Lower lobe of right lung (tissue), 2 donors: Measurements from ENCODE around the gene TANC1. TPM values are rescaled to one million over a fixed set of nuclear protein-coding genes. Genes with fewer than 3 reads are reported as not detected.
A peak's percentile ranks its signal among the peaks of the same experiment; 100 is the strongest.

Experiments
- ATAC-seq, 2 donors: fragments of 200-7000 bp; cut with Tn5 transposase; one replicate each; pipeline ENCODE4 v1.9.1; 2020 to 2022; ENCODE audit warnings: mild to moderate bottlenecking in 2 of 2, moderate library complexity in 2 of 2
- DNase-seq: peaks from one replicate; pipeline ENCODE4 v3.0.0-alpha.2; 2020
- H3K27ac ChIP-seq: fragments of 200-600 bp; one replicate; pipeline ENCODE4 v1.8.0; 2022
- H3K27me3 ChIP-seq: fragments of 200-600 bp; one replicate; pipeline ENCODE4 v1.8.0; 2022; ENCODE audit warnings: low read depth
- H3K36me3 ChIP-seq: fragments of 200-600 bp; one replicate; pipeline ENCODE4 v1.8.0; 2022; ENCODE audit warnings: mild to moderate bottlenecking
- H3K4me1 ChIP-seq: fragments of 200-600 bp; one replicate; pipeline ENCODE4 v1.8.0; 2022
- H3K4me3 ChIP-seq: fragments of 200-600 bp; one replicate; pipeline ENCODE4 v1.8.0; 2022; ENCODE audit warnings: mild to moderate bottlenecking
- H3K9me3 ChIP-seq: fragments of 200-600 bp; one replicate; pipeline ENCODE4 v1.8.0; 2022
- intact Hi-C: fragments of 100-400 bp; cut with DNase I; formaldehyde crosslinking; loops from one replicate; pipeline ENCODE4 v1.11.0; 2022
- total RNA-seq: library from RNA; stranded (reverse); fragmentation: NEBNext Ultra II Directional; extraction: Animal tissue kit (Norgen Biotek cat#: 25700); gene quantifications from one replicate; pipeline ENCODE4 v1.2.1, GENCODE V29; 2021
- TF ChIP-seq, protein P1 (sequence below): fragments of 200-600 bp; IDR thresholded peaks from one replicate; pipeline ENCODE4 v1.8.0; 2022; ENCODE audit warnings: antibody characterized with exemption, mild to moderate bottlenecking
- donor health status: DM: no; HTN: yes; CAD: no; lungs with severe emphysema.

TANC1 gene
- total RNA-seq, 1 donor from 2014 or later = 39.5 TPM

DNA sequence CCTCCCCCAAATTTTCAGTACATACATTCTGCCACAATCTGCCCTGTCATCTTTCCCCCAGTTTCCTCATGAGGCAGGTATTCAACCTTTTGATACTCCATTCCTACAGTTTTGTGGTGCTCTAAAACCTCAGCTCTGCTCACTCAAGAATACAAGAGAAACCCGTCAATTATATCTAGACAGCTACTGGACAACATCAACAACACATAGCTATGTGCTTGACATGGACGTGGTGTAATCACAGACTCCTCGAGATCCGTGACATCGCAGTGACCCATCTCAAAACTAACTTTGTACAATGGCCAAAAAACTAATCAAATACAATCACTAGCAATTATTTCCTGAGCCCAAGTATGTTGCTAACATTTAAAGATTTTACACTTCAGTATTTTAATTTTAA lies 294.5 kb downstream of the TANC1 start:
- ATAC-seq (no peak), DNase-seq (no peak)
- Histone ChIP-seq H3K9me3 (no peaks in the 10 kb centered on the region), H3K36me3 (no peaks in the 10 kb centered on the region), H3K27me3 (no peaks in the 10 kb centered on the region), H3K4me1 (peaks cover 3% of the 10 kb centered on the region), H3K27ac (no peak overlapping the region), H3K4me3 (no peak overlapping the region)
- intact Hi-C loops = no loop called here
- TF ChIP-seq, protein P1, sequence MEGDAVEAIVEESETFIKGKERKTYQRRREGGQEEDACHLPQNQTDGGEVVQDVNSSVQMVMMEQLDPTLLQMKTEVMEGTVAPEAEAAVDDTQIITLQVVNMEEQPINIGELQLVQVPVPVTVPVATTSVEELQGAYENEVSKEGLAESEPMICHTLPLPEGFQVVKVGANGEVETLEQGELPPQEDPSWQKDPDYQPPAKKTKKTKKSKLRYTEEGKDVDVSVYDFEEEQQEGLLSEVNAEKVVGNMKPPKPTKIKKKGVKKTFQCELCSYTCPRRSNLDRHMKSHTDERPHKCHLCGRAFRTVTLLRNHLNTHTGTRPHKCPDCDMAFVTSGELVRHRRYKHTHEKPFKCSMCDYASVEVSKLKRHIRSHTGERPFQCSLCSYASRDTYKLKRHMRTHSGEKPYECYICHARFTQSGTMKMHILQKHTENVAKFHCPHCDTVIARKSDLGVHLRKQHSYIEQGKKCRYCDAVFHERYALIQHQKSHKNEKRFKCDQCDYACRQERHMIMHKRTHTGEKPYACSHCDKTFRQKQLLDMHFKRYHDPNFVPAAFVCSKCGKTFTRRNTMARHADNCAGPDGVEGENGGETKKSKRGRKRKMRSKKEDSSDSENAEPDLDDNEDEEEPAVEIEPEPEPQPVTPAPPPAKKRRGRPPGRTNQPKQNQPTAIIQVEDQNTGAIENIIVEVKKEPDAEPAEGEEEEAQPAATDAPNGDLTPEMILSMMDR = no peak

DNA sequence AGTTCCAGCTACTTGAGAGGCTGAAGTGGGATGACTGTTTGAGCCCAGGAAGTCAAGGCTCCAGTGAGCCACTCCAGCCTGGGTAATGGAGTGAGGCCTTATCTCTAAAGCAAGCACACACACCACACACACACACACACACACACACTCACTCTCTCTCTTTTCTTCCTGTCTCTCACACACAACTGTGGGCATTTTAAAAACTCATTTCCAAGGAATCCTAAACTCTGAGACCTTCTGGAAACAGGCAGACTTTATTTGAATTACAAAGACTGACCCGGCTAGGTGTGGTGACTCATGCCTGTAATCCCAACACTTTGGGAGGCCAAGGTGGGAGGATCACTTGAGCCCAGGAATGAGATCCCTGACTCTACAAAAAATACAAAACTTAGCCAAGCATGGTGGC lies 296.7 kb downstream of the TANC1 start:
- ATAC-seq = peak; percentile 51 to 78
- intact Hi-C loops = no loop called here
- Histone ChIP-seq H3K4me3 (no peak overlapping the region), H3K27ac (no peak overlapping the region), H3K36me3 (no peaks in the 10 kb centered on the region), H3K27me3 (no peaks in the 10 kb centered on the region), H3K4me1 (peaks cover 9% of the 10 kb centered on the region), H3K9me3 (no peaks in the 10 kb centered on the region)
- TF ChIP-seq, protein P1 = no peak
- DNase-seq = no peak

DNA sequence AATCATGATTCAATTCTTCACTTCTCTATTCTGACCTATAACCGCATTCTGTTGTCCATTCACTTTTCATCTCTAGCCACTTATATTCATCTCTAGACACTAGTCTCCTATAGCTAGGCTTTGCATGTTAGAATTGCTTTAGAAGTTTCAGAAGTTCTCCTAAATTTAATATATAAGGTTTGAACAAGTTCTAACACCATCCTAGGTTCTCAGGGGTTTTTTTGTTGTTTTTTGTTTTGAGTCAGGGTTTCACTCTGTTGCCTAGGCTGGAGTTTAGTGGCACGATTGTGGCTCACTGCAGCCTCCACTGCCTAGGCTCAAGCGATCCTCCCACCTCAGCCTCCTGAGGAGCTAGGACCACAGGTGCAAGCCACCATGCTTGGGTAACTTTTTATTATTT lies 298.1 kb downstream of the TANC1 start:
- intact Hi-C loops = no loop called here
- TF ChIP-seq, protein P1 = no peak
- Histone ChIP-seq H3K27ac (no peak overlapping the region), H3K4me1 (peaks cover 9% of the 10 kb centered on the region), H3K9me3 (no peaks in the 10 kb centered on the region), H3K4me3 (no peak overlapping the region), H3K36me3 (peaks cover 8% of the 10 kb centered on the region), H3K27me3 (no peaks in the 10 kb centered on the region)
- ATAC-seq = no peak
- no peak for DNase-seq

DNA sequence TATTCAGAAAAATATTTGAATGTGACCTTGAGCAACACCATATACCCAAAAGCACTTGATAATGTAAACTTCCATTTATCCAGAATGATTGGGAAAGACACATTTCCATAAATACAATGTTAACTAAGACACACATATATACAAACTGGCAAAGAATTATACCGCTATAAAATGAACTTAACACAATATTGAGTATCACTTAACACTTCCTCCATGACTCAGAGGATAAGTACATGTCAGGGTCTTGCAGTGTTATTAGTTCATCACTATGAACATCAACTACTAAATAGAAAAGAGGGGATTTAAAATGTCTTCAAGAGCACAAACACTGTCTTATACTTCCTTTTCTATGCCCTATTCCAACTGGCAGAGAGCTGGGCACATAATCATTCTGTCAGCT lies 299.5 kb downstream of the TANC1 start:
- H3K9me3 ChIP-seq = no peaks in the 10 kb centered on the region
- ATAC-seq (no peak), DNase-seq (no peak)
- H3K36me3 ChIP-seq = peaks cover 9% of the 10 kb centered on the region
- peaks cover 9% of the 10 kb centered on the region for H3K4me1 ChIP-seq
- intact Hi-C loops = no loop called here
- H3K4me3 ChIP-seq = no peak overlapping the region
- H3K27ac ChIP-seq = no peak overlapping the region
- TF ChIP-seq, protein P1 = no peak
- no peaks in the 10 kb centered on the region for H3K27me3 ChIP-seq

DNA sequence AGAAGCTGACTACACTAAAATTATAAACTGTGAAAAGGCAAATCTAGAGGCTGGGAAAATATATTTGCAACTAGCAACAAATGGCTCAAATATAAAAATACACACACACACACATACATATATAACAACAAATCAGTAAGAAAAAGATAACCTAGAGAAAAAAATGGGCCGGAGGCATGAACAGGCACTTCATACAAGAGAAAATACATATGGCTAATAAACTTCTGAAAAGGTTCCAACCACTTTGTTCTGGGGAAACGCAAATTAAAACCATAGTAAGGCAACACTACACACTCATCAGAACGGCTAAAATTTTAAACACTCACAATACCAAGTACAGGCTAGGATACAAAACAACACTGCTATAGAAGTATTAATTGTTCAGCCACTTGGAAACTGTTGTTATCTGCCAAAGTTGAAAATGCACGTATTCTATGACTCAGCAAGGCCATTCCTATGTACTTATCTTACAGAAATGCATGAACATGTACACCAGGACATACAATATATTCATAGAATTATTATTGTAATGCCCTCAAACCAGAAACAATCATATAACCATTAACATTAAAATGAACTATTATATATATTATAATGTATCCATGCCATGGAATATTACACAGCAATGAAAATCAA lies 302.4 kb downstream of the TANC1 start:
- Histone ChIP-seq H3K27ac (no peak overlapping the region), H3K27me3 (no peaks in the 10 kb centered on the region), H3K4me1 (peaks cover 9% of the 10 kb centered on the region), H3K9me3 (no peaks in the 10 kb centered on the region), H3K4me3 (no peak overlapping the region), H3K36me3 (peaks cover 31% of the 10 kb centered on the region)
- ATAC-seq (no peak), DNase-seq (no peak)
- intact Hi-C loops = no loop called here
- TF ChIP-seq, protein P1 = no peak
